B cell (primary cell): ENCODE measurements around the gene SCEL.

Source experiments
- CTCF ChIP-seq: fragments of 200-600 bp; IDR thresholded peaks from one replicate; pipeline ENCODE4 v1.8.0; 2022; ENCODE audit warnings: antibody characterized with exemption, mild to moderate bottlenecking
- EZH2 ChIP-seq: IDR thresholded peaks from 2 replicates; pipeline ENCODE4 v1.6.1; 2012; ENCODE audit warnings: borderline replicate concordance, low read depth, mild to moderate bottlenecking, moderate library complexity, low read length; ENCODE audit not compliant: insufficient read depth, poor library complexity, severe bottlenecking

GRCh38 chr13:77516342-77516789 is 19.1 kb upstream of the SCEL start:
- TF ChIP-seq CTCF (no peak), EZH2 (no peak)
